ENCODE measurements around the gene PCLO. TPM values are rescaled to one million over a fixed set of nuclear protein-coding genes. Genes with fewer than 3 reads are reported as not detected.

PCLO gene
- total and polyA plus RNA-seq, 9 donors, result 0.31 to 3.6 (median 1.4) TPM

GRCh38 chr7:82762880-82763279, 399.8 kb downstream of the PCLO start:
- intact Hi-C loops (cut with DNase I), result no loop called here
- 88 to 92% (median 89%) methylated on average over 3 of the region's 3 CpGs for WGBS, 3 donors
- no peaks in the 10 kb centered on the region for H3K4me1 ChIP-seq (ENCODE audit: insufficient read depth)
- no peak overlapping the region for H3K27ac ChIP-seq
- H3K27me3 ChIP-seq, result no peaks in the 10 kb centered on the region
- H3K36me3 ChIP-seq, result no peaks in the 10 kb centered on the region
- DNase-seq, result no peak
- no peaks in the 10 kb centered on the region for H3K9me3 ChIP-seq
- H3K4me3 ChIP-seq, result no peak overlapping the region
- TF ChIP-seq, protein P1, sequence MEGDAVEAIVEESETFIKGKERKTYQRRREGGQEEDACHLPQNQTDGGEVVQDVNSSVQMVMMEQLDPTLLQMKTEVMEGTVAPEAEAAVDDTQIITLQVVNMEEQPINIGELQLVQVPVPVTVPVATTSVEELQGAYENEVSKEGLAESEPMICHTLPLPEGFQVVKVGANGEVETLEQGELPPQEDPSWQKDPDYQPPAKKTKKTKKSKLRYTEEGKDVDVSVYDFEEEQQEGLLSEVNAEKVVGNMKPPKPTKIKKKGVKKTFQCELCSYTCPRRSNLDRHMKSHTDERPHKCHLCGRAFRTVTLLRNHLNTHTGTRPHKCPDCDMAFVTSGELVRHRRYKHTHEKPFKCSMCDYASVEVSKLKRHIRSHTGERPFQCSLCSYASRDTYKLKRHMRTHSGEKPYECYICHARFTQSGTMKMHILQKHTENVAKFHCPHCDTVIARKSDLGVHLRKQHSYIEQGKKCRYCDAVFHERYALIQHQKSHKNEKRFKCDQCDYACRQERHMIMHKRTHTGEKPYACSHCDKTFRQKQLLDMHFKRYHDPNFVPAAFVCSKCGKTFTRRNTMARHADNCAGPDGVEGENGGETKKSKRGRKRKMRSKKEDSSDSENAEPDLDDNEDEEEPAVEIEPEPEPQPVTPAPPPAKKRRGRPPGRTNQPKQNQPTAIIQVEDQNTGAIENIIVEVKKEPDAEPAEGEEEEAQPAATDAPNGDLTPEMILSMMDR (IDR thresholded peaks at IDR 0.05), result no peak

DNA sequence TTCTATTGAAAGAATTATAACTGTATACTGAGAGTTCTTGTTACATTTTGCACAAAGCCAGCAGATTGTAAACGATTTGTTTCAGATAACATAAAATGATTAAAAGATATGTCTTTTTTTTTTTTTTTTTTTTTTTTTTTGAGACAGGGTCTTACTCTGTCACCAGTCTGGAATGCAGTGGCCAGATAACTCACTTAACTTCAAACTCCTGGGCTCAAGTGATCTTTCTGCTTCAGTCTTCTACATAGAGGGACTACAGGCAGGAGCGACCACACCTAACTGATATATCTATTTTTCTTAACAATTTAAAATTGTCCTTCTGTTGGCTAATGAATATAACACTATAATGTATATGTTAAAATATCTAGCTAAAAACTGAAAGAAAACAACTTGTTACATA, 401.9 kb downstream of the PCLO start:
- TF ChIP-seq POLR2A (IDR thresholded peaks at IDR 0.05) (no peak), EP300 (IDR thresholded peaks at IDR 0.05) (no peak)
- TF ChIP-seq, protein P1 (IDR thresholded peaks at IDR 0.05), result no peak
- Histone ChIP-seq H3K4me3 (no peak overlapping the region), H3K27ac (no peak overlapping the region), H3K27me3 (no peaks in the 10 kb centered on the region), H3K36me3 (no peaks in the 10 kb centered on the region), H3K4me1 (ENCODE audit: insufficient read depth) (no peaks in the 10 kb centered on the region), H3K9me3 (no peaks in the 10 kb centered on the region)
- no peak for DNase-seq
- intact Hi-C loops (cut with DNase I), result no loop called here
- 75 to 79% (median 76%) methylated on average over 2 of the region's 2 CpGs for WGBS, 3 donors

DNA sequence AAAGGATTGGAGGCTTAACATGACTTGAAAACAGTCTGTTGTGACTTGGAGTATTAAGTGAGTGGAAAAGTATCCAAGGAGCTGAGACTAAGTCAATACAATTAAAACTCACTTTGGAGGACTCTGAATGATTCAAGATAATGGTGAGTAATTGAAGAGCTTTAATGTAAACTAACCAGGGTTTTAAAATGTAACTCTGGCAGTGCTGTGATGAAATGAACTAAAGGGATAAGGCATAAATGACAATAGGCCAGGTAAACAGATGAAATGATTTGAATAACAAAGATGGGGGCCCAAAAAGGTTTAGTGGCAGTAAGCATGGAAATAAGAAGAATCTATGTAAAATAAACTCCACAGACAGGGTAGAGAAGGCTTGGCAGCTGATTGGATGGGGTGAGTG, 402.6 kb downstream of the PCLO start:
- TF ChIP-seq POLR2A (IDR thresholded peaks at IDR 0.05) (no peak), EP300 (IDR thresholded peaks at IDR 0.05) (no peak)
- H3K9me3 ChIP-seq, result no peaks in the 10 kb centered on the region

GRCh38 chr7:82755705-82756551, 406.8 kb downstream of the PCLO start:
- no peaks in the 10 kb centered on the region for H3K36me3 ChIP-seq
- TF ChIP-seq POLR2A (IDR thresholded peaks at IDR 0.05), result no peak
- H3K4me3 ChIP-seq, result no peak overlapping the region
- intact Hi-C loops (cut with DNase I), result no loop called here
- no peak overlapping the region for H3K27ac ChIP-seq
- WGBS, 3 donors, result 85 to 91% (median 88%) methylated on average over 5 of the region's 5 CpGs
- no peaks in the 10 kb centered on the region for H3K27me3 ChIP-seq
- no peaks in the 10 kb centered on the region for H3K9me3 ChIP-seq
- DNase-seq, result no peak
- no peaks in the 10 kb centered on the region for H3K4me1 ChIP-seq (ENCODE audit: insufficient read depth)

More for the DNA sequence above, 402.6 kb downstream of the PCLO start:
- Histone ChIP-seq H3K4me3 (no peak overlapping the region), H3K4me1 (ENCODE audit: insufficient read depth) (no peaks in the 10 kb centered on the region), H3K36me3 (no peaks in the 10 kb centered on the region), H3K27me3 (no peaks in the 10 kb centered on the region), H3K27ac (no peak overlapping the region)
- intact Hi-C loops (cut with DNase I), result no loop called here
- DNase-seq, result no peak

DNA sequence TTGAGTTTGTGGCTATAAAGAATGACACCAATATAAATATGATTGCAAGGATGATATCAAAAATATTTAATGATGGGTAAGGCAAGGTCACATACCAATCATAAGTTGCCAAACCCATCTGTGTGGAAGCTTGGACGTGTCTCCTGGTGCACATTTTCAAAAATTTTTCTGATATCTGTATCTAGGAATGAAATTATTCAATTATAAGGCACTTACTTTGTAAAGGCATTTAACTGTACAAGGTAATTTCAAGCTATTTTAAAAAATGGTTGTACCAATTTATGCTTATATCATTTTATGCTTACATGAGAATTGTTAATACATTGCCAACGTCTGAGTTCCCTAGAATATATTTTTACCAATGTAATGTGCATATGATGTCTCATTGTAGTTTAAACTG, 412.7 kb downstream of the PCLO start:
- intact Hi-C loops (cut with DNase I), result no loop called here
- Histone ChIP-seq H3K27me3 (no peaks in the 10 kb centered on the region), H3K4me1 (ENCODE audit: insufficient read depth) (no peaks in the 10 kb centered on the region), H3K4me3 (no peak overlapping the region), H3K36me3 (no peaks in the 10 kb centered on the region), H3K9me3 (no peaks in the 10 kb centered on the region), H3K27ac (no peak overlapping the region)
- TF ChIP-seq POLR2A (IDR thresholded peaks at IDR 0.05) (no peak), EP300 (IDR thresholded peaks at IDR 0.05) (no peak)
- TF ChIP-seq, protein P1 (IDR thresholded peaks at IDR 0.05), result no peak
- 33 to 62% (median 41%) methylated on average over 2 of the region's 2 CpGs for WGBS, 3 donors
- DNase-seq, result no peak
